SK-N-SH treated with all-trans-retinoic acid at 6 μM for 48 hours (cell line): ENCODE data around the gene SEMA4C.

ENCODE experiments used
- ATAC-seq: fragments of 200-7000 bp; cut with Tn5 transposase; 3 replicates; pipeline ENCODE4 v1.9.1; 2020; ENCODE audit warnings: mild to moderate bottlenecking, moderate library complexity
- ARNTL ChIP-seq: fragments of 450-650 bp; formaldehyde crosslinking; IDR thresholded peaks from 2 replicates; pipeline ENCODE4 v1.5.0; 2020; ENCODE audit warnings: low read depth, mild to moderate bottlenecking, moderate library complexity, borderline replicate concordance
- BACH2 ChIP-seq: fragments of 250-450 bp; sonication (Bioruptor Pico); IDR thresholded peaks from 2 replicates; pipeline ENCODE4 v1.9.0; 2021; ENCODE audit warnings: mild to moderate bottlenecking, borderline replicate concordance
- CREB5 ChIP-seq: fragments of 250-450 bp; sonication (Bioruptor Pico); IDR thresholded peaks from 2 replicates; pipeline ENCODE4 v1.5.1; 2020; ENCODE audit warnings: low read depth, mild to moderate bottlenecking, moderate library complexity
- CSDC2 ChIP-seq: fragments of 250-450 bp; sonication (Bioruptor Pico); IDR thresholded peaks from 2 replicates; pipeline ENCODE4 v1.5.0; 2020; ENCODE audit warnings: mild to moderate bottlenecking, moderate library complexity
- CSRNP3 ChIP-seq: fragments of 250-450 bp; sonication (Bioruptor Pico); IDR thresholded peaks from 2 replicates; pipeline ENCODE4 v1.5.1; 2021; ENCODE audit warnings: mild to moderate bottlenecking, moderate library complexity
- ESRRG ChIP-seq: fragments of 250-450 bp; sonication (Bioruptor Pico); IDR thresholded peaks from 2 replicates; pipeline ENCODE4 v1.6.1; 2021; ENCODE audit warnings: mild to moderate bottlenecking
- GLIS3 ChIP-seq: fragments of 250-450 bp; sonication (Bioruptor Pico); IDR thresholded peaks from 2 replicates; pipeline ENCODE4 v1.5.0; 2020; ENCODE audit warnings: mild to moderate bottlenecking, moderate library complexity
- ISL1 ChIP-seq: fragments of 250-450 bp; sonication (Bioruptor Pico); IDR thresholded peaks from 2 replicates; pipeline ENCODE4 v2.1.2; 2022; ENCODE audit warnings: mild to moderate bottlenecking, moderate library complexity
- OSR1 ChIP-seq: fragments of 250-450 bp; sonication (Bioruptor Pico); IDR thresholded peaks from 2 replicates; pipeline ENCODE4 v1.8.0; 2022; ENCODE audit warnings: moderate library complexity, mild to moderate bottlenecking, inconsistent platforms
- PATZ1 ChIP-seq: fragments of 250-450 bp; sonication (Bioruptor Pico); IDR thresholded peaks from 2 replicates; pipeline ENCODE4 v1.8.0; 2020; ENCODE audit warnings: mild to moderate bottlenecking, moderate library complexity, borderline replicate concordance
- POU6F1 ChIP-seq: fragments of 250-450 bp; sonication (Bioruptor Pico); IDR thresholded peaks from 2 replicates; pipeline ENCODE4 v1.8.0; 2021; ENCODE audit warnings: low read depth, mild to moderate bottlenecking, moderate library complexity, borderline replicate concordance
- PPARA ChIP-seq: fragments of 250-450 bp; sonication (Bioruptor Pico); IDR thresholded peaks from 2 replicates; pipeline ENCODE4 v1.5.0; 2020; ENCODE audit warnings: mild to moderate bottlenecking, borderline replicate concordance
- RARB ChIP-seq: fragments of 250-450 bp; sonication (Bioruptor Pico); IDR thresholded peaks from 2 replicates; pipeline ENCODE4 v1.8.0; 2021; ENCODE audit warnings: mild to moderate bottlenecking, moderate library complexity
- TCF4 ChIP-seq: fragments of 250-450 bp; sonication (Bioruptor Pico); IDR thresholded peaks from 2 replicates; pipeline ENCODE4 v1.8.0; 2021; ENCODE audit warnings: mild to moderate bottlenecking, moderate library complexity, borderline replicate concordance
- TOX ChIP-seq: fragments of 250-450 bp; sonication (Bioruptor Pico); IDR thresholded peaks from 2 replicates; pipeline ENCODE4 v1.8.0; 2021; ENCODE audit warnings: mild to moderate bottlenecking, moderate library complexity, borderline replicate concordance
- TSHZ2 ChIP-seq: fragments of 250-450 bp; sonication (Bioruptor Pico); IDR thresholded peaks from 2 replicates; pipeline ENCODE4 v1.5.0; 2020; ENCODE audit warnings: mild to moderate bottlenecking, moderate library complexity
- ZC3H10 ChIP-seq: fragments of 250-450 bp; sonication (Bioruptor Pico); IDR thresholded peaks from 2 replicates; pipeline ENCODE4 v1.5.1; 2021; ENCODE audit warnings: mild to moderate bottlenecking, moderate library complexity
- ZFP3 ChIP-seq: fragments of 250-450 bp; sonication (Bioruptor Pico); IDR thresholded peaks from 2 replicates; pipeline ENCODE4 v1.5.0; 2020; ENCODE audit warnings: mild to moderate bottlenecking, moderate library complexity
- ZFP30 ChIP-seq: fragments of 450-650 bp; formaldehyde crosslinking; IDR thresholded peaks from 2 replicates; pipeline ENCODE4 v1.5.0; 2022; ENCODE audit warnings: mild to moderate bottlenecking, moderate library complexity
- ZNF565 ChIP-seq: fragments of 450-650 bp; formaldehyde crosslinking; conservative IDR thresholded peaks from 2 replicates; pipeline ENCODE4 v1.5.0; 2020; ENCODE audit warnings: low read depth, mild to moderate bottlenecking, moderate library complexity
- ZNF70 ChIP-seq: fragments of 450-650 bp; formaldehyde crosslinking; IDR thresholded peaks from 2 replicates; pipeline ENCODE4 v1.5.0; 2020; ENCODE audit warnings: mild to moderate bottlenecking, moderate library complexity
- ZNF8 ChIP-seq: fragments of 450-650 bp; formaldehyde crosslinking; IDR thresholded peaks from 2 replicates; pipeline ENCODE4 v1.5.0; 2020; ENCODE audit warnings: mild to moderate bottlenecking, moderate library complexity

SEMA4C gene

GRCh38 chr2:96878796-96879544 lies 9.1 kb upstream of the SEMA4C start:
- no peak for ATAC-seq
- TF ChIP-seq ARNTL (CRISPR knock-in tag) (no peak), POU6F1 (CRISPR knock-in tag) (no peak), ZNF565 (no peak), BACH2 (no peak), ZNF8 (no peak)

GRCh38 chr2:96878171-96878570 lies 8.3 kb upstream of the SEMA4C start:
- ATAC-seq = no peak
- TF ChIP-seq GLIS3 (CRISPR knock-in tag) = no peak
- no peak for TF ChIP-seq POU6F1 (CRISPR knock-in tag)
- TF ChIP-seq TSHZ2 (CRISPR knock-in tag) = no peak
- TF ChIP-seq CREB5 (CRISPR knock-in tag) = no peak
- no peak for TF ChIP-seq ESRRG (CRISPR knock-in tag)
- TF ChIP-seq ZFP3 (CRISPR knock-in tag) = no peak
- no peak for TF ChIP-seq ZC3H10
- no peak for TF ChIP-seq ZNF70 (CRISPR knock-in tag)
- TF ChIP-seq TOX (CRISPR knock-in tag) = no peak
- TF ChIP-seq RARB (CRISPR knock-in tag) = no peak
- no peak for TF ChIP-seq BACH2
- no peak for TF ChIP-seq CSRNP3 (CRISPR knock-in tag)
- TF ChIP-seq ISL1 (CRISPR knock-in tag) = no peak
- no peak for TF ChIP-seq ZNF8
- no peak for TF ChIP-seq OSR1
- TF ChIP-seq TCF4 (CRISPR knock-in tag) = no peak
- TF ChIP-seq PPARA (CRISPR knock-in tag) = no peak
- TF ChIP-seq ZFP30 (CRISPR knock-in tag) = no peak
- TF ChIP-seq PATZ1 = no peak
- TF ChIP-seq CSDC2 (CRISPR knock-in tag) = no peak
